Activated naive CD8-positive, alpha-beta T cell (primary cell): ENCODE data around the gene KCTD17.
"Not testable (repeated sequence)": the region's sequence is repeated elsewhere in the genome, so short reads cannot be mapped to it uniquely, and the experiment has no call there.

ENCODE experiments used
- H3K27ac Mint-ChIP-seq: one replicate; pipeline ENCODE4 v1.8.0; 2021; ENCODE audit warnings: mixed read lengths
- H3K27me3 Mint-ChIP-seq: one replicate; pipeline ENCODE4 v1.8.0; 2021; ENCODE audit warnings: mixed read lengths
- H3K36me3 Mint-ChIP-seq: one replicate; pipeline ENCODE4 v1.8.0; 2021; ENCODE audit warnings: mixed read lengths
- H3K4me1 Mint-ChIP-seq: one replicate; pipeline ENCODE4 v1.8.0; 2021; ENCODE audit warnings: low read depth, mixed read lengths
- H3K4me3 Mint-ChIP-seq: one replicate; pipeline ENCODE4 v1.8.0; 2021; ENCODE audit warnings: mild to moderate bottlenecking, mixed read lengths
- H3K9me3 Mint-ChIP-seq: one replicate; pipeline ENCODE4 v1.8.0; 2021; ENCODE audit warnings: low read depth, mixed read lengths

Gene KCTD17

GRCh38 chr22:37069319-37069718 lies 17.8 kb downstream of the KCTD17 start:
- no peaks in the 10 kb centered on the region for H3K9me3 Mint-ChIP-seq
- peaks cover 2% of the 10 kb centered on the region for H3K36me3 Mint-ChIP-seq
- peaks cover 6% of the 10 kb centered on the region for H3K27me3 Mint-ChIP-seq
- H3K4me1 Mint-ChIP-seq: peaks cover 7% of the 10 kb centered on the region
- H3K4me3 Mint-ChIP-seq: no peak overlapping the region
- no peak overlapping the region for H3K27ac Mint-ChIP-seq

- H3K27ac Mint-ChIP-seq: no peak overlapping the region
- H3K4me1 Mint-ChIP-seq: peaks cover 7% of the 10 kb centered on the region
- no peaks in the 10 kb centered on the region for H3K9me3 Mint-ChIP-seq
- H3K27me3 Mint-ChIP-seq: peaks cover 6% of the 10 kb centered on the region
- H3K36me3 Mint-ChIP-seq: peaks cover 2% of the 10 kb centered on the region
- no peak overlapping the region for H3K4me3 Mint-ChIP-seq
These were observed 18.2 kb downstream of the KCTD17 start for GRCh38 chr22:37069719-37070118.

GRCh38 chr22:37070334-37070733 lies 18.8 kb downstream of the KCTD17 start:
- H3K36me3 Mint-ChIP-seq: peaks cover 2% of the 10 kb centered on the region
- H3K27me3 Mint-ChIP-seq: peaks cover 6% of the 10 kb centered on the region
- no peaks in the 10 kb centered on the region for H3K9me3 Mint-ChIP-seq

GRCh38 chr22:37070744-37071143 lies 19.2 kb downstream of the KCTD17 start:
- H3K9me3 Mint-ChIP-seq: no peaks in the 10 kb centered on the region
- H3K27ac Mint-ChIP-seq: no peak overlapping the region
- H3K4me1 Mint-ChIP-seq: peaks cover 7% of the 10 kb centered on the region
- peaks cover 6% of the 10 kb centered on the region for H3K27me3 Mint-ChIP-seq
- H3K36me3 Mint-ChIP-seq: peaks cover 2% of the 10 kb centered on the region
- H3K4me3 Mint-ChIP-seq: no peak overlapping the region

More at GRCh38 chr22:37070334-37070733, 18.8 kb downstream of the KCTD17 start:
- H3K4me1 Mint-ChIP-seq: peaks cover 7% of the 10 kb centered on the region
- no peak overlapping the region for H3K27ac Mint-ChIP-seq
- H3K4me3 Mint-ChIP-seq: no peak overlapping the region

GRCh38 chr22:37071850-37072592 lies 20.5 kb downstream of the KCTD17 start:
- H3K9me3 Mint-ChIP-seq, H3K27ac Mint-ChIP-seq, H3K36me3 Mint-ChIP-seq, H3K4me3 Mint-ChIP-seq, H3K4me1 Mint-ChIP-seq, H3K27me3 Mint-ChIP-seq: not testable (repeated sequence)

DNA sequence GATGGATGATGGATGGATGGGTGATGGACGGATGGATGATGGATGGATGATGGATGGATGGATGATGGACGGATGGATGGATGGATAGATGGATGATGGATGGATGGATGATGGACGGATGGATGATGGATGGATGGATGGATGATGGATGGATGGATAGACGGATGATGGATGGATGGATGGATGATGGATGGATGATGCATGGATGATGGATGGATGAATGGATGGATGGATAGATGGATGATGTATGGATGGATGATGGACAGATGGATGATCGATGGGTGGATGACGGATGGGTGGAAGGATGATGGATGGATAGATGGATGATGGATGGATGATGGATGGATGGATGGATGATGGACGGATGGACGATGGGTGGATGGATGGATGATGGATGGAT lies 21.1 kb downstream of the KCTD17 start:
- Mint-ChIP-seq H3K4me3 (no peak overlapping the region), H3K27me3 (peaks cover 6% of the 10 kb centered on the region), H3K9me3 (no peaks in the 10 kb centered on the region)

DNA sequence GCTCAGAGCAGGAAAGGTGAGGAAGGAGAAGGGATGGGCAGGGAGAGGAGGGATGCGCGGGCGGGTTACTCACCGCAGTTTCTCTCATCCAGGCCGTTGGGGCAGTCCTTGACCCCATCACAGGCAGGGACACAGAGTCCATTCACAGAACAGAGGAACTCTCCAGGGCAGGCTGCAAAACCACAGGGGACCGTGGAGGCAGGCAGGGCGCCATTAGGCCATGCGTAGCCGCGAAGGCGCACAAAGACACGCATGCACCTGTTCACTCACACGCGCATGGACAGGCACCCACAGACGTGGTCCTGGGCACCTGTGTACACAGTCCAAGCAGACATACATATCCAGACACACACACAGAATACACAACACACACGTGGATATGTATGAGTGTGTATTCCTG lies 23.0 kb downstream of the KCTD17 start:
- no peak overlapping the region for H3K27ac Mint-ChIP-seq
- no peak overlapping the region for H3K4me3 Mint-ChIP-seq
- peaks cover 19% of the 10 kb centered on the region for H3K4me1 Mint-ChIP-seq
- no peaks in the 10 kb centered on the region for H3K9me3 Mint-ChIP-seq
- H3K27me3 Mint-ChIP-seq: peaks cover 4% of the 10 kb centered on the region
- no peaks in the 10 kb centered on the region for H3K36me3 Mint-ChIP-seq

More for the DNA sequence above, 21.1 kb downstream of the KCTD17 start:
- peaks cover 7% of the 10 kb centered on the region for H3K4me1 Mint-ChIP-seq
- H3K27ac Mint-ChIP-seq: no peak overlapping the region
- no peaks in the 10 kb centered on the region for H3K36me3 Mint-ChIP-seq

DNA sequence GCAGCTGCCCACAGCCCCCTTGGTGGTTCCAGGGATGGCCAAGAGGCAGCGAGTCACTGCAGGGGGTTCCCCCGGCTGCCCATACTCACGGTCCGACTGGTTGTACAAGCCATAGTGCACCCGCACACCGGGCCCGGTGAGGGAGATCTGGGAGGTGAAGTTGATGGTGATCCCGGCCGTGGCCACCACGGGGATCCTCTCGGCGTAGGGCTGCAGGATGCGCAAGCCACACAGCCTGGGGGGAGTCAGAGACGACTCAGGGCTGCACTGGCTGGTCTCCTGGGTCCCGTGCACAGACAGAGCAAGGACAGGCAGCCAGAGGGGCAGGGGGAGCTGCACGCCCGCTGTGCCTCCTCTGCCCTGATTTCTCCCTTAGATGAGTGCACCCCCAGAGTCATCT lies 23.5 kb downstream of the KCTD17 start:
- no peak overlapping the region for H3K27ac Mint-ChIP-seq

GRCh38 chr22:37075822-37076433 lies 24.4 kb downstream of the KCTD17 start:
- H3K4me1 Mint-ChIP-seq: peaks cover 31% of the 10 kb centered on the region
- H3K9me3 Mint-ChIP-seq: no peaks in the 10 kb centered on the region
- no peaks in the 10 kb centered on the region for H3K27me3 Mint-ChIP-seq
- H3K36me3 Mint-ChIP-seq: no peaks in the 10 kb centered on the region
- no peak overlapping the region for H3K27ac Mint-ChIP-seq
- no peak overlapping the region for H3K4me3 Mint-ChIP-seq

More for the DNA sequence above, 23.5 kb downstream of the KCTD17 start:
- H3K4me3 Mint-ChIP-seq: no peak overlapping the region
- H3K36me3 Mint-ChIP-seq: no peaks in the 10 kb centered on the region
- H3K27me3 Mint-ChIP-seq: peaks cover 1% of the 10 kb centered on the region
- H3K4me1 Mint-ChIP-seq: peaks cover 23% of the 10 kb centered on the region
- H3K9me3 Mint-ChIP-seq: no peaks in the 10 kb centered on the region

DNA sequence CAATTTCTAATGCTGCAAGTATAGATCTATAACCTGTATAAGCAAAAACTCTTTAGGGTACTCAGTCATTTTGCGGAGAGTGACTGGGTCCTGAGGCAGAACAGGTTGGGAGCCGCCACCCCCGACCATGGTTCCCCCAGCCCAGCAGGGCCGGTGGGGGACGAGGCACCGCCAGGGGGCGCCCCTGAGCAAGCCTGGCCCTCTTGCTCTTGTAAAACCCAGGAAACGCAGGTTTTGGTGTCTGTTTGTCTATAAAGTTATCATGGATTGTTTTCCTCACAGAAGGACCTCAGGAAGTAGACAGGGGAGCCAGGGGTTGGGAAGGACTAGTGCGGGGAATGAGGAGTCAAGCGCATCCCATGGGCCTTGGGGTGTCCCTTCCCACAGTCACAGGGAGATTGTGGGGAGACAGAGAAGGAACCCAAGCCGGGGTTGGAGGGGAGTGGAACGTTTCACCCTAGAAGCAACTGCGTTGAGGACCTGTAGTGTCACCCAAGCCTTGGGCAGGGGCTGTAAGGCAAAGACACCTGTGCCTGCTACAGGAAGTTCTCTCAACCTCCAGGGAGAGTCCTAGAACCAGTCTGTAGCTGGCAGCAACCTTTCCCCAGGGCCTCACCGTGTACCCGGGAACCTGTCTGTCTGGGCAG lies 26.4 kb downstream of the KCTD17 start:
- Mint-ChIP-seq H3K27me3 (no peaks in the 10 kb centered on the region), H3K9me3 (no peaks in the 10 kb centered on the region), H3K36me3 (no peaks in the 10 kb centered on the region), H3K4me1 (peaks cover 42% of the 10 kb centered on the region), H3K4me3 (peak overlapping the region; percentile 46), H3K27ac (peak overlapping the region; percentile 96)

DNA sequence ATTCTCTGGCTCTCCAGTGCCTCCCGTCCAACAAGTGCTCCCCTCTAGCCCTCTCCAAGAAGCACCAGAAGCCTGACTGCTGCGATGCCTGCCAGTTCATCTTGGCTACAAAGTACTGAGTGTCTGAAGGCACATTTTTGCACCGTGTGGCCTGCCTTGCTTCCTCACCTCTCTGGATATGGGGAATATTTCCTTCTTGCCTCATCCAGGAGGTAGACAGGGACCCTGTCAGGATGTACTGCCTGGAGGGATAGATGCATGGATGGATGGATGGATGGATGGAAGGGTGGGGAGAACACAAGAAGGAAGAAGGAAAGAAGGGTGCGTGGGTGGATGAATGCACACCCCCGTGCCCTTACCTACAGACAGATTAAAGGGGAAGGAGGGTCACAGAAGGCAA lies 27.6 kb downstream of the KCTD17 start:
- H3K9me3 Mint-ChIP-seq: no peaks in the 10 kb centered on the region
- peak overlapping the region; percentile 68 for H3K4me3 Mint-ChIP-seq
- H3K27me3 Mint-ChIP-seq: no peaks in the 10 kb centered on the region
- peaks cover 42% of the 10 kb centered on the region for H3K4me1 Mint-ChIP-seq
- no peaks in the 10 kb centered on the region for H3K36me3 Mint-ChIP-seq
- H3K27ac Mint-ChIP-seq: peak overlapping the region; percentile 96

GRCh38 chr22:37079668-37080171 lies 28.2 kb downstream of the KCTD17 start:
- Mint-ChIP-seq H3K27ac (peak overlapping the region; percentile 96), H3K9me3 (no peaks in the 10 kb centered on the region), H3K4me1 (peaks cover 42% of the 10 kb centered on the region), H3K36me3 (no peaks in the 10 kb centered on the region), H3K4me3 (peak overlapping the region; percentile 68), H3K27me3 (no peaks in the 10 kb centered on the region)

GRCh38 chr22:37080438-37080837 lies 28.9 kb downstream of the KCTD17 start:
- Mint-ChIP-seq H3K36me3 (no peaks in the 10 kb centered on the region), H3K4me3 (peak overlapping the region; percentile 62), H3K27me3 (no peaks in the 10 kb centered on the region), H3K27ac (peak overlapping the region; percentile 96), H3K9me3 (no peaks in the 10 kb centered on the region), H3K4me1 (peaks cover 42% of the 10 kb centered on the region)

- peaks cover 42% of the 10 kb centered on the region for H3K4me1 Mint-ChIP-seq
- no peaks in the 10 kb centered on the region for H3K27me3 Mint-ChIP-seq
- peak overlapping the region; percentile 70 for H3K27ac Mint-ChIP-seq
- H3K4me3 Mint-ChIP-seq: no peak overlapping the region
- no peaks in the 10 kb centered on the region for H3K36me3 Mint-ChIP-seq
- no peaks in the 10 kb centered on the region for H3K9me3 Mint-ChIP-seq
These were observed 29.3 kb downstream of the KCTD17 start for GRCh38 chr22:37080838-37081237.

DNA sequence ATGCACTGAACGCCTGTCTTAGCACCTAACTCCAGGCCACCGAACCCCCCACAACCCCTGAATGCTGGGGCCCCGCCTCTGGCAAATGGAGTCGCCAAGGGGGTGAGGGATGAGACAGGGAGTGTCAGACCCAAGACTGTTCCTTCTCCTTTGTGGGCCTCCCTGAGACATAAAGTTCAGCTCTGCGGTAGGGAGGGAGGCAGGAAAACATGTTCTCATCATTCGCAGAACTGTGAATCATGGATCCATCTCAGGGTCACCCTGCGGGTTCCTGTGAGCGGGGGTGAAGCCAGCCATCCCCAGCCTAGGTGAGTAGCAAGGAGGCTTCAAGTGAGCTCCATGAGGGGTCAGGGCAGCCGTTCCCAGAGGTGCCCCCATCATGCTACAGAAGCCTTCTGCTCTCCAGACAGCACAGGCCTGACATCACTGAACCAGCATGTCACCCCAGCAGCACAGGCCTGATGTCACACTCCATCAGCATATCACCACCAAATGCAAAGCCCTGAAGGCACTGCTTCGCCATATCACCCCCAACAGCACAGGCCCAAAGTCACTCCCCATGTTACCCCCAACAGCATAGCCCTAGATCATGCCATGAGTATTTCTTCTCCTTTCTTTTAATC lies 30.8 kb downstream of the KCTD17 start:
- Mint-ChIP-seq H3K9me3 (no peaks in the 10 kb centered on the region), H3K36me3 (no peaks in the 10 kb centered on the region), H3K4me1 (peaks cover 42% of the 10 kb centered on the region), H3K27ac (peak overlapping the region; percentile 62), H3K27me3 (no peaks in the 10 kb centered on the region), H3K4me3 (no peak overlapping the region)
